22Rv1 (cell line): ENCODE measurements around the gene PRR11.

Experiments used
- CTCF ChIP-seq: fragments of 450-650 bp; IDR thresholded peaks from 2 replicates; pipeline ENCODE4 v1.5.1; 2017; ENCODE audit warnings: mild to moderate bottlenecking
- ZFX ChIP-seq: fragments of 450-650 bp; IDR thresholded peaks from 2 replicates; pipeline ENCODE4 v1.6.1; 2017; ENCODE audit warnings: antibody characterized with exemption, borderline replicate concordance

DNA sequence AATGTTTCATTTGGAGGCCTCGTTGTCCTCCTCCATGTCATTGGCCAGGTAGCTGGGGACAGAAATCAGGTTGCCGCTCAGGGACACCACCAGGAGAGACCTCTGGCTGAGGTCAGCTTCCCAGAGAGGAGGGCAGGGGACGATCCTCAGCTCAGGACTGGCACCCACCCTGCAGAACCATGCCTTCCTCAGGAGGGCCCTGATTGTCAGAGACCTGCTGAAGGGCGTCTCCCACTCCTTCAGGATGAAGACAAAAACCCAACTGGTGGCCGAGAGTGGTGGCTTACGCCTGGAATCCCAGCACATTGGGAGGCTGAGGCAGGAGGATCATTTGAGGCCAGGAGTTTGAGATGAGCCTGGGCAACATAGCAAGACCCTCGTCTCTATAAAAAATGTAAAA, 19.5 kb downstream of the PRR11 start:
- TF ChIP-seq CTCF (no peak), ZFX (no peak)
